Heart right ventricle (tissue), 16 donors: ENCODE data around the gene FUT9. TPM values are rescaled to one million over a fixed set of nuclear protein-coding genes. Genes with fewer than 3 reads are reported as not detected.

Experiments used
- ATAC-seq, 8 donors: fragments of 200-7000 bp; cut with Tn5 transposase; one replicate each; pipeline ENCODE4 v1.9.1; 2020; ENCODE audit warnings: mild to moderate bottlenecking in 8 of 8, moderate library complexity in 8 of 8, moderate number of reproducible peaks in 1 of 8
- DNase-seq, 2 donors: peaks; one replicate each; pipeline ENCODE4 v3.0.0-alpha.2; 2020
- H3K27ac ChIP-seq, 10 donors: fragments of 200-600 bp; sonication (generic) in 2 of 10; one replicate each; pipeline versions ENCODE4 v1.5.0 to v1.8.0; 2020 to 2022; ENCODE audit warnings: mild to moderate bottlenecking in 3 of 10
- H3K27me3 ChIP-seq, 7 donors: fragments of 200-600 bp; one replicate each; pipeline ENCODE4 v1.8.0; 2021 to 2022; ENCODE audit warnings: mild to moderate bottlenecking in 2 of 7
- H3K36me3 ChIP-seq, 9 donors: fragments of 200-600 bp; sonication (generic) in 1 of 9; one replicate each; pipeline versions ENCODE4 v1.5.0 to v1.8.0; 2020 to 2022; ENCODE audit warnings: mild to moderate bottlenecking in 2 of 9
- H3K4me1 ChIP-seq, 9 donors: fragments of 200-600 bp; sonication (generic) in 1 of 9; one replicate each; pipeline versions ENCODE4 v1.5.0 to v1.8.0; 2020 to 2022; ENCODE audit warnings: mild to moderate bottlenecking in 4 of 9
- H3K4me3 ChIP-seq, 10 donors: fragments of 200-600 bp; sonication (generic) in 2 of 10; one replicate each; pipeline versions ENCODE4 v1.5.0 to v1.8.0; 2020 to 2022; ENCODE audit warnings: mild to moderate bottlenecking in 7 of 10, moderate library complexity in 2 of 10
- H3K9me3 ChIP-seq, 11 donors: fragments of 200-600 bp in 10 of 11; sonication (generic) in 2 of 11; one replicate each; pipeline versions ENCODE4 v1.5.0 to v1.8.0; 2013 to 2022; ENCODE audit warnings: mild to moderate bottlenecking in 2 of 11, control low read depth in 1 of 11, moderate library complexity in 1 of 11
- CTCF ChIP-seq, 9 donors: fragments of 200-600 bp; sonication (generic) in 2 of 9; IDR thresholded peaks; one replicate each; pipeline versions ENCODE4 v1.5.0 to v1.8.0; 2021 to 2022; ENCODE audit warnings: antibody characterized with exemption in 9 of 9, mild to moderate bottlenecking in 5 of 9, moderate library complexity in 1 of 9
- WGBS, 2 donors: extraction: QIAGEN DNeasy Blood & Tissue Kit; methylation state at CpG; one replicate each; pipeline ENCODE4 v1.1.7; 2013; ENCODE audit warnings: inconsistent platforms in 1 of 2; 5-methylcytosine and 5-hydroxymethylcytosine counted together
- intact Hi-C, 10 donors: fragments of 100-400 bp; cut with DNase I; formaldehyde crosslinking; loops; one replicate each; pipeline versions ENCODE4 v1.11.1 to v1.14.2; 2022
- long read RNA-seq, 3 donors: library from polyadenylated mRNA; unstranded; transcript quantifications; one replicate each; pipeline ENCODE4 v2.0.0, GENCODE V29; 2020 to 2021
- polyA plus RNA-seq, 2 donors: library from polyadenylated mRNA; stranded (reverse); fragments of 200-250 nt; gene quantifications; one replicate each; pipeline ENCODE4 v1.2.3, GENCODE V29; 2013
- total RNA-seq, 10 donors: library from RNA; stranded (reverse); fragmentation: NEBNext Ultra II Directional in 3 of 10; extraction: Animal tissue kit (Norgen Biotek cat#: 25700) in 3 of 10; gene quantifications; one replicate each; pipeline versions ENCODE4 v1.2.1 to v1.2.4, GENCODE V29; 2021 to 2023
- donor health status: Arrhythmogenic right ventricular cardiomyopathy.
- donor health status: ischemic (EF 13 %, LVEDD 7.1; RV severe dilation, severe dysfunction).
- donor health status: healthy with polysubstance abuse.
- donor health status: DM: no; HTN: yes; CAD: no.
- donor health status: DM: no; HTN: no; CAD: no.
- donor health status: ischemic (EF 25% LVEDD 6.9; RV normal size, moderate dysfunction).
- donor health status: ischemic (EF 25% LVEDD 5.7; RV mildly dilated, moderate dysfunction).
- donor health status: healthy.
- donor health status: DM: yes; HTN: yes; CAD: no.
- donor health status: Ischemic cardiomyopathy.
- donor health status: ischemic (EF 35%, LVEDD 5.7; RV mildly dilated, moderate dysfunction).
- donor health status: nonischemic (EF 11% LVEDD 7.7; RV severe dilation, severe dysfunction).
- donor health status: DM: yes; HTN: yes; CAD: no.
- donor health status: PGD.
- donor health status: ischemic (EF 29% LVEDD 5.4; RV normal size, mild dysfunction).
- donor health status: nonischemic (EF 23%, LVEDD 6.1; RV moderate dilation, normal function).

Gene FUT9
- total RNA-seq (not detected), polyA plus RNA-seq (not detected)
- long read RNA-seq, donor 1, result 0 reads
- long read RNA-seq, donor 2, result 0 reads
- long read RNA-seq, donor 3, result 0 reads

DNA sequence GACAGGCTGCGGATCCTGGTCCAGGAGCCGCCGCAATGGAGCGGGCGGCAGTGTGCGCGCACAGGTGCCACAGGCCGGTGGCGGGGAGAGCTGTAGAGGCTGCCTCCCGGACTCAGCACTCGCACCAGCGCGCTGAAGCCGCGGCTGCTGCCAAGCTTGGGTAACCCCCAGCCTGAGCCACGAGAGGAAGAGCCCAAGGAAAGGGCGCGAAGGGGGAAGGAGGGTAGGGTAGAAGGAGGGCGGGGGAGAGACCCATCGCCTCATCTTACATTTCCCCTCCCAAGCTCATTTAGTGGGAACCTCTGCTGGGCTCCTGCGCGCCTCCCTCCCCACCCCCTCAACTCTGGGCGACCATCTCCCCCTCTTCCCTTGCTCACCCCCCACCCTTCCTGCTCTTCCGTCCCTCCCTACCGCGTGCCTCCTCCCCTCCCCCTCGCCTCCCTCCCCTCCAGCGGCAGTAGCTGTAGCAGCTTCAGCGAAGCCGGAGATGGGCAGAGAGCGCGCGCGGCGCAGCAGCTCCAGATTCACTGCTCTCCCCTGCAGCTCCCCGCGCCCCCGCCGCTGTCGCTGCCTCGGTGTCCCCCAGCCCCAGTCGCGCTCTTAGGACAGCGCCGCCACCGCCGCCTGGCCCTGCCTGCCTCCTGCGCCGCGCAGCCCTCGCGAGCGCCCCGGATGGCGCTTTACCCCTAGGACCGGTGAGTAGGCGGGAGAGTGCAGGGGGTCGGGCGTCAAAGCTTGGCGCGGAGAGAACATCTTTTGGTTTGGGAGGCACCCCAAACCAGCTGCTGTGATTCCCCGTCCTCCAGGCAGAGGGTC is at the start of gene FUT9:
Gene FUT9, plus strand, starts transcription at position 457 of the 816 bp plus-strand sequence. CDS start 187,182 bp downstream, outside the sequence.
- ATAC-seq, result no peak
- DNase-seq, result no peak
- WGBS, 2 donors, result 0 to 3% methylated on average over 59 to 62 of the region's 62 CpGs
- H3K4me3 ChIP-seq, result peak within 1 kb of the TSS in 1 of 10 donors; percentile 3
- H3K36me3 ChIP-seq, result no peaks in the 10 kb centered on the region
- intact Hi-C loops, result no loop called here
- H3K4me1 ChIP-seq, result peaks cover 0 to 3% (median 0%) of the 10 kb centered on the region in 9 donors
- peaks cover 0 to 54% (median 34%) of the 10 kb centered on the region in 7 donors for H3K27me3 ChIP-seq
- H3K9me3 ChIP-seq, result no peaks in the 10 kb centered on the region
- H3K27ac ChIP-seq, result no peak within 1 kb of the TSS
- no peak for TF ChIP-seq CTCF (IDR thresholded peaks at IDR 0.05)

GRCh38 chr6:95967594-95967993 is 48.2 kb upstream of the FUT9 start:
- H3K27me3 ChIP-seq, result no peaks in the 10 kb centered on the region
- H3K4me3 ChIP-seq, result no peak overlapping the region
- peaks cover 0 to 54% (median 22%) of the 10 kb centered on the region in 11 donors for H3K9me3 ChIP-seq
- ATAC-seq, result no peak
- no peaks in the 10 kb centered on the region for H3K36me3 ChIP-seq
- intact Hi-C loops, result no loop called here
- DNase-seq, result no peak
- H3K27ac ChIP-seq, result no peak overlapping the region
- H3K4me1 ChIP-seq, result no peaks in the 10 kb centered on the region
- TF ChIP-seq CTCF (IDR thresholded peaks at IDR 0.05), result no peak

DNA sequence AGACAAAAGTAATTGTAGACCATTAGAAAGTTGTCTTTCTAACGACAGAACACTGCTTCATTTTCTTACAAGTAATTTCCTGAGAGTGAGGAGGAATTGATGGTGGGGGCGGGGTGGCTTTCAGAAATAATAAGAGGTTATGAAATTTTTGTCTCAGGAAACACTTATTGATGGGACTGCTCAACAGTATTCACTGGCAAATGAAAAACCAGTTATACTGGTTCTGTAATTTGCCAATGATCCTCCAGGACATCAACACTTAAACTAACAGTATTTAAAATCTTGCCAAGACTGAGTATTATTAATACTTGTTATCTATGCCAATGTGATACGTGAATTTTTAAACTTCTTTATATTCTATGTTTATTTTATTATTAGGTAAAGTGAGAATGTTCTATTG is 41.8 kb upstream of the FUT9 start:
- no peak for DNase-seq
- 52 to 60% methylated on average over 3 of the region's 3 CpGs for WGBS, 2 donors
- no peak overlapping the region for H3K4me3 ChIP-seq
- no peak for TF ChIP-seq CTCF (IDR thresholded peaks at IDR 0.05)
- no peak overlapping the region for H3K27ac ChIP-seq
- H3K4me1 ChIP-seq, result no peaks in the 10 kb centered on the region
- intact Hi-C loops, result no loop called here
- no peak for ATAC-seq
- H3K27me3 ChIP-seq, result no peaks in the 10 kb centered on the region
- H3K9me3 ChIP-seq, result peaks cover 0 to 37% (median 5%) of the 10 kb centered on the region in 11 donors
- no peaks in the 10 kb centered on the region for H3K36me3 ChIP-seq

GRCh38 chr6:95978230-95978629 is 37.5 kb upstream of the FUT9 start:
- intact Hi-C loops, result no loop called here
- no peak for TF ChIP-seq CTCF (IDR thresholded peaks at IDR 0.05)
- no peak for ATAC-seq
- no peak overlapping the region for H3K27ac ChIP-seq
- no peaks in the 10 kb centered on the region for H3K27me3 ChIP-seq
- no peak overlapping the region for H3K4me3 ChIP-seq
- DNase-seq, result no peak
- H3K4me1 ChIP-seq, result no peaks in the 10 kb centered on the region
- WGBS, 2 donors, result 46 to 53% methylated on average over 2 of the region's 2 CpGs
- H3K9me3 ChIP-seq, result peaks cover 0 to 13% (median 0%) of the 10 kb centered on the region in 11 donors
- no peaks in the 10 kb centered on the region for H3K36me3 ChIP-seq
